ENCODE data around the gene LDB3.

GRCh38 chr10:86646933-86647332, 21.4 kb upstream of the LDB3 start:
- TF ChIP-seq CTCF (IDR thresholded peaks at IDR 0.05; ENCODE audit: low read depth, low read length, poor library complexity, severe bottlenecking) (no peak), EZH2phosphoT487 (IDR thresholded peaks at IDR 0.05; ENCODE audit: borderline replicate concordance, low read length) (no peak)

Measured in DOHH2 (cell line).